ENCODE results near the gene SORCS2. TPM values are rescaled to one million over a fixed set of nuclear protein-coding genes. Genes with fewer than 3 reads are reported as not detected.

SORCS2 gene
- total and polyA plus RNA-seq, 4 donors: 2.2 to 7.7 (median 2.5) TPM

DNA sequence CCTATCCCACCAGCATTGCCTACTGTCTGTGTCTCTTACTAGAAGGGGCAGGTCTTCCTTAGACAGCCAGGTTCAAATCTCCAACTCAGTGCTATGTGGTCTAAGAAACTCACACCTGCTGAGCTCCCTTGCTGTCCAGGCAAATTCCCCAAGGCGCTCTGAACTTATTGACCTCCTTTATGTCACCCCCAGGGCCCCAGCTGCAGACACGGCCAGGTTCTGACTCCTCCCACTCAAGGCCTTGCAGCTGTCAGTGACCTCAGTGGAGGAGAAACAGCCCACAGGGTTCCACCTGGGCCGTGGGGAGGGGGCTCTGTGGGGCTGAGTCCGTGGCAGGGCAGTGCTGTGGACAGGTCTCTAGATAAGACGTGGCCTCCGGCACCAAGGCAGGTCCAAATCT, 284.5 kb downstream of the SORCS2 start:
- H3K27ac ChIP-seq (ENCODE audit: low read depth in 1 of 2, low read length in 1 of 2): no peak overlapping the region
- no peak overlapping the region for H3K4me3 ChIP-seq
- no peaks in the 10 kb centered on the region for H3K9me3 ChIP-seq (ENCODE audit: control insufficient read depth in 4 of 4, insufficient read depth in 3 of 4, low read length in 3 of 4)
- ATAC-seq (ENCODE audit: insufficient read depth, low FRiP score): no peak
- 67 to 74% methylated on average over 6 of the region's 6 CpGs for WGBS, 2 donors
- peaks cover 0 to 6% (median 0%) of the 10 kb centered on the region in 3 donors for H3K27me3 ChIP-seq (ENCODE audit: control insufficient read depth in 3 of 3, insufficient read depth in 3 of 3, low read length in 2 of 3)
- DNase-seq: no peak
- no peaks in the 10 kb centered on the region for H3K4me1 ChIP-seq (ENCODE audit: control insufficient read depth in 5 of 5, insufficient read depth in 5 of 5, low read length in 5 of 5)
- H3K9ac ChIP-seq (ENCODE audit: insufficient read depth in 1 of 2, low read length in 2 of 2): no peak overlapping the region
- TF ChIP-seq, protein P1, sequence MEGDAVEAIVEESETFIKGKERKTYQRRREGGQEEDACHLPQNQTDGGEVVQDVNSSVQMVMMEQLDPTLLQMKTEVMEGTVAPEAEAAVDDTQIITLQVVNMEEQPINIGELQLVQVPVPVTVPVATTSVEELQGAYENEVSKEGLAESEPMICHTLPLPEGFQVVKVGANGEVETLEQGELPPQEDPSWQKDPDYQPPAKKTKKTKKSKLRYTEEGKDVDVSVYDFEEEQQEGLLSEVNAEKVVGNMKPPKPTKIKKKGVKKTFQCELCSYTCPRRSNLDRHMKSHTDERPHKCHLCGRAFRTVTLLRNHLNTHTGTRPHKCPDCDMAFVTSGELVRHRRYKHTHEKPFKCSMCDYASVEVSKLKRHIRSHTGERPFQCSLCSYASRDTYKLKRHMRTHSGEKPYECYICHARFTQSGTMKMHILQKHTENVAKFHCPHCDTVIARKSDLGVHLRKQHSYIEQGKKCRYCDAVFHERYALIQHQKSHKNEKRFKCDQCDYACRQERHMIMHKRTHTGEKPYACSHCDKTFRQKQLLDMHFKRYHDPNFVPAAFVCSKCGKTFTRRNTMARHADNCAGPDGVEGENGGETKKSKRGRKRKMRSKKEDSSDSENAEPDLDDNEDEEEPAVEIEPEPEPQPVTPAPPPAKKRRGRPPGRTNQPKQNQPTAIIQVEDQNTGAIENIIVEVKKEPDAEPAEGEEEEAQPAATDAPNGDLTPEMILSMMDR (IDR thresholded peaks at IDR 0.05; ENCODE audit: control extremely low read depth, extremely low read depth): no peak
- no peaks in the 10 kb centered on the region for H3K36me3 ChIP-seq (ENCODE audit: control insufficient read depth in 4 of 4, insufficient read depth in 4 of 4, low read length in 4 of 4)

DNA sequence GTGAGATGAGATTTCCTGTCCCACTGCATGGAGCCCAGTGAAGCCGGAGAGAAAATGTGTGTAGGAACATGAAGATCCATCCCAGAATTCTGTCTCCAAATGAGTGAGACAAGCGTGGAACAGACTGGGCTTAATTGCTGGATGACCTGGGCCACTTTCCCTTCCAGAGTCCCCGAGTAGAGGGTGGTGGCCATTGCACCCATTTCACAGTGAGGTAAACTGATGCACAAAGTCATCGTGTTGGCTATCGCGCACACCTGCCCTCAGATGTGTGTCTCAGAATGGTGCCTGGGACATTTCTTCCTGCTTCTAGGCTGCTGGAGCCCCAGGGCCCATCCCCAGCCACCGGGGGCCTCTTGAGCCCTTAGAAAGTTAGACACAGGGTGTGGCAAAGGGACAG, 285.4 kb downstream of the SORCS2 start:
- H3K4me1 ChIP-seq (ENCODE audit: control insufficient read depth in 5 of 5, insufficient read depth in 5 of 5, low read length in 5 of 5): no peaks in the 10 kb centered on the region
- TF ChIP-seq, protein P1 (IDR thresholded peaks at IDR 0.05; ENCODE audit: control extremely low read depth, extremely low read depth): no peak
- no peaks in the 10 kb centered on the region for H3K9me3 ChIP-seq (ENCODE audit: control insufficient read depth in 4 of 4, insufficient read depth in 3 of 4, low read length in 3 of 4)
- ATAC-seq (ENCODE audit: insufficient read depth, low FRiP score) (no peak), DNase-seq (no peak)
- no peak overlapping the region for H3K27ac ChIP-seq (ENCODE audit: low read depth in 1 of 2, low read length in 1 of 2)
- no peaks in the 10 kb centered on the region for H3K36me3 ChIP-seq (ENCODE audit: control insufficient read depth in 4 of 4, insufficient read depth in 4 of 4, low read length in 4 of 4)
- peaks cover 0 to 3% (median 0%) of the 10 kb centered on the region in 3 donors for H3K27me3 ChIP-seq (ENCODE audit: control insufficient read depth in 3 of 3, insufficient read depth in 3 of 3, low read length in 2 of 3)
- no peak overlapping the region for H3K9ac ChIP-seq (ENCODE audit: insufficient read depth in 1 of 2, low read length in 2 of 2)
- WGBS, 2 donors: 89 to 91% methylated on average over 7 of the region's 7 CpGs
- no peak overlapping the region for H3K4me3 ChIP-seq

DNA sequence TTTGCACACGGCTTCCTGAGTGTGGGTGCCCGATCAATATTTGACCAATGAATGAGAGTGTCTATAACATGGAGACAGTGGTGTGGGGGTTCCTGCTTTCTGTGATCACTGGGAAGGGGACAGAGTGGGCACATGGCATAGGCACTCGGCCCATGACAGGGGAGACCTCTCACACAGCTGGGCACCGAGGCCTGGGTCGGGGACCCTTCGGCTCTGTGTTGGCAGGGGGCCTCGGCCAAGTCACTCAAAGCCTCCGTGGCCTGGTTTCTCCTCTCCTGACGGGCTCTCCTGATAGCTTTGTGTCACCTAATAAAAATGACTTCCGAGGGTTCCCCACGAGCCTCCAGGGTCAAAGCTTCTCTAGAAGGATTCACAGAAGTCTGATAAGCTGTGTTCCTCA, 286.3 kb downstream of the SORCS2 start:
- TF ChIP-seq, protein P1 (IDR thresholded peaks at IDR 0.05; ENCODE audit: control extremely low read depth, extremely low read depth): no peak
- Histone ChIP-seq H3K9me3 (ENCODE audit: control insufficient read depth in 4 of 4, insufficient read depth in 3 of 4, low read length in 3 of 4) (no peaks in the 10 kb centered on the region), H3K27ac (ENCODE audit: low read depth in 1 of 2, low read length in 1 of 2) (no peak overlapping the region), H3K36me3 (ENCODE audit: control insufficient read depth in 4 of 4, insufficient read depth in 4 of 4, low read length in 4 of 4) (no peaks in the 10 kb centered on the region), H3K4me3 (no peak overlapping the region), H3K27me3 (ENCODE audit: control insufficient read depth in 3 of 3, insufficient read depth in 3 of 3, low read length in 2 of 3) (peaks cover 0 to 3% (median 0%) of the 10 kb centered on the region in 3 donors), H3K9ac (ENCODE audit: insufficient read depth in 1 of 2, low read length in 2 of 2) (no peak overlapping the region), H3K4me1 (ENCODE audit: control insufficient read depth in 5 of 5, insufficient read depth in 5 of 5, low read length in 5 of 5) (no peaks in the 10 kb centered on the region)
- ATAC-seq (ENCODE audit: insufficient read depth, low FRiP score) (no peak), DNase-seq (no peak)
- WGBS, 2 donors: 79 to 83% methylated on average over 11 of the region's 11 CpGs

DNA sequence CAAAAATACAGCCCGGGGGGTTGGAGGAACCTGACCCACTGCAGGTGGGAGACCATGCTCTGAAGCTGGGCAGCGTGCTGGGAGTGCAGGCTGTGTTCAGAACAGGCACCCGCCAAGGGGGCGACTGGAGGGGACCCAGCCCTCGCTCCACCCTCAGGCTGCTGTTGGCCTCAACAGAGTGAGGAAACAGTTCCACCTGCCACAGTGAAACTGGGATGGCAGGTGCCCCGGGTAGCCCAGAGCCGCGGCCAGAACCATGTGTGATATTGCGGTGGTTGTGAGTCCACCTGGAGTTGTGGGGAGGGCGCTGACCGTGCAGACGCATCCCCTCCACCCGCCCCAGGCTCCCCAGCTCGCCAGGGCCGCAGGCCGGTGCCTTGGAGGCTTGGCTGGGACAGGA, 288.1 kb downstream of the SORCS2 start:
- Histone ChIP-seq H3K36me3 (ENCODE audit: control insufficient read depth in 4 of 4, insufficient read depth in 4 of 4, low read length in 4 of 4) (no peaks in the 10 kb centered on the region), H3K27me3 (ENCODE audit: control insufficient read depth in 3 of 3, insufficient read depth in 3 of 3, low read length in 2 of 3) (peaks cover 0 to 2% (median 0%) of the 10 kb centered on the region in 3 donors), H3K9ac (ENCODE audit: insufficient read depth in 1 of 2, low read length in 2 of 2) (no peak overlapping the region), H3K9me3 (ENCODE audit: control insufficient read depth in 4 of 4, insufficient read depth in 3 of 4, low read length in 3 of 4) (no peaks in the 10 kb centered on the region), H3K27ac (ENCODE audit: low read depth in 1 of 2, low read length in 1 of 2) (no peak overlapping the region), H3K4me3 (no peak overlapping the region), H3K4me1 (ENCODE audit: control insufficient read depth in 5 of 5, insufficient read depth in 5 of 5, low read length in 5 of 5) (no peaks in the 10 kb centered on the region)
- 89 to 95% methylated on average over 16 of the region's 16 CpGs for WGBS, 2 donors
- TF ChIP-seq, protein P1 (IDR thresholded peaks at IDR 0.05; ENCODE audit: control extremely low read depth, extremely low read depth): no peak
- DNase-seq (no peak), ATAC-seq (ENCODE audit: insufficient read depth, low FRiP score) (no peak)
